Measurements from ENCODE around the gene HNRNPUL1.
"Not testable (repeated sequence)": the region's sequence is repeated elsewhere in the genome, so short reads cannot be mapped to it uniquely, and the experiment has no call there.

Gene HNRNPUL1

GRCh38 chr19:41263850-41264580 is at the start of gene HNRNPUL1:
HNRNPUL1 (plus strand) TSS chr19:41264372; CDS start chr19:41264504, 132 bp downstream.
- peak; percentile 99 for DNase-seq (ENCODE audit: low read depth in 1 of 2, low spot score in 1 of 2)

DNA sequence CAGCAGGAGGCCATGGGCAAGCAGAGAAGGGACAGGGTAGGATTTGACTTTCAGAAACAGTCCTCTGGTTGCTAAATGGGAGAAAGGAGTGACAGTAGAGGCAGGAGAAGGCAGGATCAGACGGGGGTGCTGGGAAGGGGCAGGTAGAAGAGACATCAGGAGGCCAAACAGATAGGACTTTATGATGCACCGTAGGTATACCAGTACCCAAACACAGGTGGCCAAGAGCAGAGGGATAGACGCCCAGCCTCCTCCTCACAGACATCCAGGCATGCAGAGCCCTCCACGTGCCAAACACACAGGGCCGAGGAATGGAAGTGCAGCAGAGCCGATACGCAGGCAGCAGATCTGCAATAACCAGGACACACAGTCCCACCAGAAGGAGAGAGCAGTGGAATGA is 46.4 kb upstream of the HNRNPUL1 start:
- DNase-seq (ENCODE audit: low read depth in 1 of 2, low spot score in 1 of 2) = no peak

- no peak for DNase-seq (ENCODE audit: low read depth in 1 of 2, low spot score in 1 of 2)
Measured at GRCh38 chr19:41218249-41218614, 45.9 kb upstream of the HNRNPUL1 start.

- DNase-seq (ENCODE audit: low read depth in 1 of 2, low spot score in 1 of 2) = no peak
Measured at GRCh38 chr19:41218615-41219507, 45.3 kb upstream of the HNRNPUL1 start, which contains the start of gene AXL. AXL (plus strand) TSS chr19:41219223; CDS start chr19:41219393, 170 bp downstream.

GRCh38 chr19:41219924-41220567 is 44.1 kb upstream of the HNRNPUL1 start:
- DNase-seq (ENCODE audit: low read depth in 1 of 2, low spot score in 1 of 2) = no peak

GRCh38 chr19:41220811-41221210 is 43.4 kb upstream of the HNRNPUL1 start:
- no peak for DNase-seq (ENCODE audit: low read depth in 1 of 2, low spot score in 1 of 2)

- no peak for DNase-seq (ENCODE audit: low read depth in 1 of 2, low spot score in 1 of 2)
Measured at GRCh38 chr19:41221514-41222205, 42.5 kb upstream of the HNRNPUL1 start.

GRCh38 chr19:41222240-41222639 is 41.9 kb upstream of the HNRNPUL1 start:
- DNase-seq (ENCODE audit: low read depth in 1 of 2, low spot score in 1 of 2) = no peak

GRCh38 chr19:41223431-41224234 is 40.5 kb upstream of the HNRNPUL1 start:
- DNase-seq (ENCODE audit: low read depth in 1 of 2, low spot score in 1 of 2) = no peak

DNA sequence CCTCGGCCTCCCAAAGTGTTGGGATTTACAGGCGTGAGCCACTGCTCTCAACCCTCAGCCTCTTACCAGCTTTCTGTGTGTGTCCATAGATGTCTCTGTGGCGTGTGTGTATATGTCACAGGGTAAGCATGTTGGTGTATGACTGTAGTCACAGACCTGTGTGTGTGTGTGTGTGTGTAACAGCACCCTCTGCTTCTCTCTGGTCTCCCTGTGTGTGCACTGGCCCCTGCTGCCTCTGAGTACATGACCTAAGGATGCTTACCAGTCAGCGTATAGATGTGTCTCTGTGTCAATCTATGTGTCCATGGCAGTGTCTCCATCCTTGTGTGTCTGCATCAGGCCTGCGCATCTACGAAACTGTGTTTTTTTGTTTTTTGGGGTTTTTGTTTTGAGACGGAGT is 39.5 kb upstream of the HNRNPUL1 start:
- no peak for DNase-seq (ENCODE audit: low read depth in 1 of 2, low spot score in 1 of 2)

DNA sequence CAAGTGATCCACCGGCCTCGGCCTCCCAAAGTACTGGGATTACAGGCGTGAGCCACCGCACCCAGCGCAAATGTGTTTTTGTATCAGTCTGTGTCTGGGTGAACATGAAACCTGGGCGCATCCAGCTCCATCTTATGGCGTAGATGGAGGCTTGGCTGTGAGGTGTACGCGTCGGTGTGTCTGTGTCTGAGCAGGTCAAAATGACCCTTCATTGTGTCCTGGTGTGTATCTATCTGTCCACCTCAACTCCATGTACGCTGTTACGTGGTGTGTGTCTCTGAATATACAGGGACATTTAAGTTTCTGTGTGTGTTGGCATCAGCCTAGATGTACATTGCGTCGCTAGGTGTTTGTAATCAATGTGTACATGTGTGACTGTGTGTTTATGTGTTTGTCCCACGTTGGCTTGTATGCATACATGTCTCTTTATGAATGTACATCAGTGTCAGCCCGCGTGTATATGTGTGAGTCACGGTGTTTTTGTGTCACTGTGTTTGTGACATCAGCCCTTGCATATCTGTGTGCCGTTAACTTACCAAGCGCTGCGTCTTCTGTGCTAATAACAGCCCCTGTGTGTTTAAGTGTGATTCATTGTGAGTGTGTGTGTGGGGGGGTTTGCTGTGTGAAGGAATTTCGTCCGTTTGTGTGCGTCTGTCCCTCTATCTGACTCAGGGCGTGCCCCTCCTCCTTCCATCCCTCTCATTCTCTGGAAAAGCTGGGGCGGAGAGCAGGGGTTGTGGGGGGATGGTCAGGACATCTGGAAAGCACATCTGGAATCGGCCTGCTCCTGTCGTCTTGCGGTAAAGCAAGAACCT is 38.7 kb upstream of the HNRNPUL1 start:
- peak in 1 of 2 donors; percentile 44 for DNase-seq (ENCODE audit: low read depth in 1 of 2, low spot score in 1 of 2)

- peak in 1 of 2 donors; percentile 13 for DNase-seq (ENCODE audit: low read depth in 1 of 2, low spot score in 1 of 2)
Measured at GRCh38 chr19:41226053-41226873, 37.9 kb upstream of the HNRNPUL1 start.

DNA sequence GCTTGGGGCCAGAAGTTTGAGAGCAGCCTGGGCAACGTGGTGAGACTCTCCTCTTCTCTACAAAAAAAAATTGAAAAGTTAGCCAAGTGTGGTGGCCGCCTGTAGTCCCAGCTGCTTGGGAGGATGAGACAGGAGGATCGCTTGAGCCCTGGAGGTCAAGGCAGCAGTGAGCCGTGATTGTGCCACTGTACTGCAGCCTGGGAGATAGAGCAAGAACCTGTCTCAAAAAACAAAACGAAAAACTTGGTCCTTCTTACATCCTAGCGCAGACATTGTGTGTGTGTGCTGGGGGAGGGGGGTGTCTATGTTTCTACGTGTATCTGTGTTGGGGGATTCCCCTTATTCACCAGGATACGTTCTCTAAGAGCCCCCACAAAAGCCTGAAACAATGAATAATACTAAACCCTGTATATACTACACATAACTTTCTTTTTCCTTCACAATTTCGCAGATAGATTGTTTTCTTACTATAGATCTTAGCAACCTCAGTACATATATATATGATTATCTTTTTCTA is 37.2 kb upstream of the HNRNPUL1 start:
- no peak for DNase-seq (ENCODE audit: low read depth in 1 of 2, low spot score in 1 of 2)

DNA sequence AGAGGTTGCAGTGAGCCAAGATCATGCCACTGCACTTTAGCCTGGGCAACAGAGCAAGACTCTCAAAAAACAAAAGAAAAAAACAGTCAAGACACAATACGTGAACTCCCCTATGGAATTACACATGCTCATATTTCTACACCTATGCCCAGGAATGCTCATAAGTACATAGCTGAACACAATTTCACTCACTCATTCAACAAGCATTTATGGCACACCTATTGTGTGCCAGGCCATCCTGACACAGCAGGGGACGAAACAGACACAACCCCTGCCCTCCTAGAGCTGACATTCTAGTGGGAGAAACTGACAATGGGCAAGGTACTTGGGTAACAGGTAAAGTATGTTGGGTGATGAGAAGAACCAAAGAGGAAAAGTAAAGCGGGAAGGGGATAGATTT is 35.7 kb upstream of the HNRNPUL1 start:
- no peak for DNase-seq (ENCODE audit: low read depth in 1 of 2, low spot score in 1 of 2)

DNA sequence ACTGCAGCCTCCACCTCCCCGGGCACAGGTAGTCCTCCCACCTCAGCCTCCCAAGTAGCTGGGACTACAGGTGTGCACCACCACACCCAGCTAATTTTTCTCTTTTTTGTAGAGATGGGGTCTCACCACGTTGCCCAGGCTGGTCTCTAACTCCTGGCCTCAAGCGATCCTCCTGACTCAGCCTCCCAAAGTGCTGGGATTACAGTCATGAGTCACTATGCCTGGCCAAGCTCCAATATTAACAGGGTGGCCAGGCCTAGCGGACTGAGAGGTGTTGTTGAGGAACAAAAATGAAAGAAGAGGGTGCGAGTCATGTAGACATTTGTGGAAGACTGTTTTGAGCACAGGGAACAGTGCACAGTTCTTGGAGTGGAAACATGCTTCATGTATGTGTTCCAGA is 34.8 kb upstream of the HNRNPUL1 start:
- not testable (repeated sequence) for DNase-seq (ENCODE audit: low read depth in 1 of 2, low spot score in 1 of 2)

- DNase-seq (ENCODE audit: low read depth in 1 of 2, low spot score in 1 of 2) = no peak
Measured at GRCh38 chr19:41230067-41230857, 33.9 kb upstream of the HNRNPUL1 start.

GRCh38 chr19:41232686-41233085 is 31.5 kb upstream of the HNRNPUL1 start:
- no peak for DNase-seq (ENCODE audit: low read depth in 1 of 2, low spot score in 1 of 2)
